Spleen (tissue), 11 donors: Measurements from ENCODE around the gene KDM2A. TPM values are rescaled to one million over a fixed set of nuclear protein-coding genes. Genes with fewer than 3 reads are reported as not detected.

Source experiments
- DNase-seq: peaks from one replicate; pipeline ENCODE4 v3.0.0-alpha.2; 2020
- H3K27ac ChIP-seq, 8 donors: fragments of 200-600 bp; sonication (generic) in 7 of 8; 1 replicate in 4 of 8; 2 replicates in 4 of 8; pipeline versions ENCODE4 v1.5.0 to v1.8.0; 2016 to 2021; ENCODE audit warnings: inconsistent platforms in 4 of 8, mild to moderate bottlenecking in 4 of 8, moderate library complexity in 1 of 8
- H3K27me3 ChIP-seq, 7 donors: fragments of 200-600 bp; sonication (generic) in 6 of 7; replicated peaks in 1 of 7; 1 replicate in 4 of 7; 2 replicates in 3 of 7; pipeline versions ENCODE4 v1.5.0 to v1.8.0; 2016 to 2021; ENCODE audit warnings: inconsistent platforms in 3 of 7, mild to moderate bottlenecking in 1 of 7
- H3K36me3 ChIP-seq, 6 donors: fragments of 200-600 bp; sonication (generic) in 5 of 6; 1 replicate in 4 of 6; 2 replicates in 2 of 6; pipeline versions ENCODE4 v1.5.0 to v1.8.0; 2016 to 2021; ENCODE audit warnings: inconsistent platforms in 2 of 6
- H3K4me1 ChIP-seq, 6 donors: fragments of 200-600 bp; sonication (generic) in 5 of 6; 1 replicate in 3 of 6; 2 replicates in 3 of 6; pipeline versions ENCODE4 v1.5.0 to v1.8.0; 2016 to 2021; ENCODE audit warnings: inconsistent platforms in 3 of 6
- H3K4me3 ChIP-seq, 8 donors: fragments of 200-600 bp; sonication (generic) in 7 of 8; 1 replicate in 4 of 8; 2 replicates in 4 of 8; pipeline versions ENCODE4 v1.5.0 to v1.8.0; 2016 to 2021; ENCODE audit warnings: inconsistent platforms in 4 of 8, mild to moderate bottlenecking in 4 of 8, moderate library complexity in 2 of 8
- H3K9me3 ChIP-seq, 8 donors: fragments of 200-600 bp; sonication (generic) in 7 of 8; 1 replicate in 4 of 8; 2 replicates in 4 of 8; pipeline versions ENCODE4 v1.5.0 to v1.8.0; 2016 to 2021; ENCODE audit warnings: inconsistent platforms in 4 of 8
- POLR2A ChIP-seq, 3 donors: fragments of 450-650 bp; IDR thresholded peaks; one replicate each; pipeline ENCODE4 v1.5.1; 2017; ENCODE audit warnings: antibody characterized with exemption in 3 of 3, mild to moderate bottlenecking in 1 of 3
- POLR2AphosphoS5 ChIP-seq, 3 donors: sonication (generic); formaldehyde crosslinking; IDR thresholded peaks; one replicate each; pipeline ENCODE4 v1.5.1; 2017; ENCODE audit warnings: antibody characterized with exemption in 3 of 3
- WGBS, 5 donors: extraction: QIAGEN DNeasy Blood & Tissue Kit in 3 of 5; methylation state at CpG; one replicate each; pipeline versions ENCODE4 v1.1.5 to v1.1.7; 2013 to 2018; 5-methylcytosine and 5-hydroxymethylcytosine counted together
- intact Hi-C: fragments of 100-400 bp; cut with DNase I; formaldehyde crosslinking; loops from one replicate; pipeline ENCODE4 v1.15.0; 2023; ENCODE audit warnings: low total_unique reads
- polyA plus RNA-seq, 3 donors: library from polyadenylated mRNA; stranded (reverse); fragments of 200-250 nt; gene quantifications; one replicate each; pipeline ENCODE4 v1.2.1, GENCODE V29; 2013
- total RNA-seq, 7 donors: library from RNA; depleted of rRNA in 3 of 7; stranded (reverse); fragments of >200 nt in 3 of 7; fragmentation: NEBNext Ultra II Directional in 4 of 7; extraction: Animal tissue kit (Norgen Biotek cat#: 25700) in 4 of 7; gene quantifications; one replicate each; pipeline versions ENCODE4 v1.1.0 to v1.2.1, GENCODE V29; 2016 to 2021
- TF ChIP-seq, protein P1 (sequence below), 11 experiments: fragments of 200-600 bp in 7 of 11; fragments of 450-650 bp in 4 of 11; sonication (generic) in 4 of 11; IDR thresholded peaks in 8 of 11; conservative IDR thresholded peaks in 3 of 11; 1 replicate in 7 of 11; 2 replicates in 4 of 11; pipeline versions ENCODE4 v1.4.0 to v1.8.0; 2016 to 2021; ENCODE audit warnings: antibody characterized with exemption in 11 of 11, inconsistent platforms in 4 of 11, mild to moderate bottlenecking in 1 of 11
- donor health status: healthy with polysubstance abuse.
- donor health status: DM: no; HTN: no; CAD: no; lungs with moderate emphysema.
- donor health status: DM: no; HTN: no; CAD: no.
- donor health status: Bipolar disorder and iron deficiency.
- donor health status: healthy.
- donor health status: DM: no; HTN: no; CAD: no.
- donor health status: DM: yes; HTN: yes; CAD: no.

The KDM2A gene
- total and polyA plus RNA-seq, 10 donors: 18.5 to 149 (median 125) TPM

DNA sequence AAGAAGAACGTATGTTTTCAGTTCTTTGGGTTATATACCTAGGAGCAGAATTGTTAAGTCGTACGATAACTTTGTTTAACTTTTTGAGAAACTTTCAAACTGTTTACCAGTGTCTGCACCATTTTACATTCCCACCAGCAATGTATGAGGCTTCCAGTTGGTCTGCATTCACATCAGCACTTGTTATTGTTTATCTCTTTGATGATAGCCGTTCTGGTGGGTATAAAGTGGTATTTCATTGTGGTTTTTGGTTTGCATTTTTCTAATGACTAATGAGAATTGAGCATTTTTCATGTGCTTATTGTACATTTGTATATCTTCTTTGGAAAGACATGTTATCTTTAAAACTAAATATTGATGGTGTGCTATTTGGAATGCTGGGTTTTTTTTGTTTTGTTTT lies 59.8 kb downstream of the KDM2A start:
- no peaks in the 10 kb centered on the region for H3K27me3 ChIP-seq
- 75 to 89% (median 86%) methylated on average over 4 of the region's 4 CpGs for WGBS, 5 donors
- intact Hi-C loops: no loop called here
- no peak for TF ChIP-seq POLR2AphosphoS5 (IDR thresholded peaks at IDR 0.05)
- TF ChIP-seq, protein P1, sequence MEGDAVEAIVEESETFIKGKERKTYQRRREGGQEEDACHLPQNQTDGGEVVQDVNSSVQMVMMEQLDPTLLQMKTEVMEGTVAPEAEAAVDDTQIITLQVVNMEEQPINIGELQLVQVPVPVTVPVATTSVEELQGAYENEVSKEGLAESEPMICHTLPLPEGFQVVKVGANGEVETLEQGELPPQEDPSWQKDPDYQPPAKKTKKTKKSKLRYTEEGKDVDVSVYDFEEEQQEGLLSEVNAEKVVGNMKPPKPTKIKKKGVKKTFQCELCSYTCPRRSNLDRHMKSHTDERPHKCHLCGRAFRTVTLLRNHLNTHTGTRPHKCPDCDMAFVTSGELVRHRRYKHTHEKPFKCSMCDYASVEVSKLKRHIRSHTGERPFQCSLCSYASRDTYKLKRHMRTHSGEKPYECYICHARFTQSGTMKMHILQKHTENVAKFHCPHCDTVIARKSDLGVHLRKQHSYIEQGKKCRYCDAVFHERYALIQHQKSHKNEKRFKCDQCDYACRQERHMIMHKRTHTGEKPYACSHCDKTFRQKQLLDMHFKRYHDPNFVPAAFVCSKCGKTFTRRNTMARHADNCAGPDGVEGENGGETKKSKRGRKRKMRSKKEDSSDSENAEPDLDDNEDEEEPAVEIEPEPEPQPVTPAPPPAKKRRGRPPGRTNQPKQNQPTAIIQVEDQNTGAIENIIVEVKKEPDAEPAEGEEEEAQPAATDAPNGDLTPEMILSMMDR (IDR thresholded peaks at IDR 0.05 in 8 of 11, conservative IDR thresholded peaks at IDR 0.05 in 3 of 11): no peak
- no peak for TF ChIP-seq POLR2A (IDR thresholded peaks at IDR 0.05)
- H3K36me3 ChIP-seq: peaks cover 0 to 72% (median 36%) of the 10 kb centered on the region in 6 donors
- no peak overlapping the region for H3K4me3 ChIP-seq
- DNase-seq: no peak
- no peak overlapping the region for H3K27ac ChIP-seq
- H3K4me1 ChIP-seq: peaks cover 0 to 51% (median 10%) of the 10 kb centered on the region in 6 donors
- H3K9me3 ChIP-seq: no peaks in the 10 kb centered on the region

GRCh38 chr11:67179892-67180490 lies 60.9 kb downstream of the KDM2A start:
- no peak overlapping the region for H3K4me3 ChIP-seq
- DNase-seq: no peak
- H3K27ac ChIP-seq: no peak overlapping the region
- TF ChIP-seq POLR2AphosphoS5 (IDR thresholded peaks at IDR 0.05): no peak
- TF ChIP-seq, protein P1 (IDR thresholded peaks at IDR 0.05 in 8 of 11, conservative IDR thresholded peaks at IDR 0.05 in 3 of 11): no peak
- TF ChIP-seq POLR2A (IDR thresholded peaks at IDR 0.05): no peak
- no peaks in the 10 kb centered on the region for H3K9me3 ChIP-seq
- WGBS, 5 donors: 89 to 98% (median 92%) methylated on average over 5 of the region's 5 CpGs
- H3K36me3 ChIP-seq: peaks cover 0 to 83% (median 47%) of the 10 kb centered on the region in 6 donors
- intact Hi-C loops: no loop called here
- no peaks in the 10 kb centered on the region for H3K27me3 ChIP-seq
- H3K4me1 ChIP-seq: peaks cover 0 to 40% (median 1%) of the 10 kb centered on the region in 6 donors

- no peak overlapping the region for H3K27ac ChIP-seq
- peaks cover 0 to 48% (median 11%) of the 10 kb centered on the region in 6 donors for H3K4me1 ChIP-seq
- DNase-seq: no peak
- WGBS, 5 donors: 95 to 100% (median 98%) methylated on average over 2 of the region's 2 CpGs
- intact Hi-C loops: no loop called here
- H3K9me3 ChIP-seq: no peaks in the 10 kb centered on the region
- TF ChIP-seq, protein P1 (IDR thresholded peaks at IDR 0.05 in 8 of 11, conservative IDR thresholded peaks at IDR 0.05 in 3 of 11): no peak
- TF ChIP-seq POLR2A (IDR thresholded peaks at IDR 0.05) (no peak), POLR2AphosphoS5 (IDR thresholded peaks at IDR 0.05) (no peak)
- no peaks in the 10 kb centered on the region for H3K27me3 ChIP-seq
- no peak overlapping the region for H3K4me3 ChIP-seq
- H3K36me3 ChIP-seq: peaks cover 0 to 86% (median 14%) of the 10 kb centered on the region in 6 donors
Observed at GRCh38 chr11:67194096-67194495, 75.0 kb downstream of the KDM2A start.

DNA sequence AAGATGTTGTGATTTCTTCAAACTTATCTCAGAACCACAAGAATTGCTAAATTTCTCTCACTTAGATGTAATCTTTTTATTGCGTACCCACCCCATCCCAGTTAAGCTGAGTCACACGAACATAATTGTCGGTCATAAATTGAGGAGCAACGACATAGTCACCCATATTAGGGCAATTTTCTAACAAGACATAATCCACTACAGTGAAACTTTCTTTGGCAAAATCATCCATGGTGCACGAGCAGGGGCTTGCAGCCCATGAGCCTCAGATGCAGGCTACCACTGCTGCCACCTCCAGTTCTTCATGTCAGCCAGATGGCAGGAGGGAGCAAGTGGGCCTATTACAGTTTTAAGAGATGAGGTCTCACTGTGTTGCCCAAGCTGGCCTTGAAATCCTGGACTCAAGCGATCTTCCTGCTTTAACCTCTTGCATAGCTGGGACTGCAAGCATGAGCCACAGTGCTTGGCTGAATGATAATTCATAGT lies 77.0 kb downstream of the KDM2A start:
- H3K27ac ChIP-seq: peak overlapping the region in 4 of 8 donors; percentile 25 to 48 (median 34)
- H3K4me3 ChIP-seq: no peak overlapping the region
- H3K27me3 ChIP-seq: no peaks in the 10 kb centered on the region
- H3K9me3 ChIP-seq: no peaks in the 10 kb centered on the region
- H3K36me3 ChIP-seq: peaks cover 0 to 89% (median 25%) of the 10 kb centered on the region in 6 donors
- peaks cover 0 to 30% (median 7%) of the 10 kb centered on the region in 6 donors for H3K4me1 ChIP-seq
- DNase-seq: no peak
- WGBS, 5 donors: 52 to 85% (median 67%) methylated on average over 6 of the region's 6 CpGs
- no peak for TF ChIP-seq POLR2AphosphoS5 (IDR thresholded peaks at IDR 0.05)
- no peak for TF ChIP-seq POLR2A (IDR thresholded peaks at IDR 0.05)
- TF ChIP-seq, protein P1 (IDR thresholded peaks at IDR 0.05 in 8 of 11, conservative IDR thresholded peaks at IDR 0.05 in 3 of 11): no peak
- intact Hi-C loops: no loop called here
